Neural crest cell (in vitro differentiated cells): Measurements from ENCODE around the gene SEC16A. TPM values are rescaled to one million over a fixed set of nuclear protein-coding genes. Genes with fewer than 3 reads are reported as not detected.

ENCODE experiments used
- DNase-seq: peaks from one replicate; pipeline ENCODE4 v3.0.0; 2021; ENCODE audit warnings: low read depth, mixed read lengths, low spot score
- H3K27ac Mint-ChIP-seq: one replicate; pipeline ENCODE4 v1.8.0; 2021; ENCODE audit warnings: mild to moderate bottlenecking, mixed read lengths; ENCODE audit not compliant: unreplicated experiment
- H3K27me3 Mint-ChIP-seq: 2 replicates; pipeline ENCODE4 v1.8.0; 2021; ENCODE audit warnings: low read depth, mild to moderate bottlenecking, mixed read lengths
- H3K36me3 Mint-ChIP-seq: 2 replicates; pipeline ENCODE4 v1.8.0; 2021; ENCODE audit warnings: low read depth, mild to moderate bottlenecking, mixed read lengths
- H3K4me1 Mint-ChIP-seq: 2 replicates; pipeline ENCODE4 v1.8.0; 2021; ENCODE audit warnings: mixed read lengths
- H3K4me3 Mint-ChIP-seq: one replicate; pipeline ENCODE4 v1.8.0; 2021; ENCODE audit warnings: mild to moderate bottlenecking, mixed read lengths
- H3K9me3 Mint-ChIP-seq: 2 replicates; pipeline ENCODE4 v1.8.0; 2021; ENCODE audit warnings: mixed read lengths
- CTCF ChIP-seq: fragments of 200-600 bp; sonication (generic); conservative IDR thresholded peaks from 2 replicates; pipeline ENCODE4 v1.5.0; 2021; ENCODE audit warnings: antibody characterized with exemption, mild to moderate bottlenecking
- total RNA-seq: library from RNA; stranded (reverse); gene quantifications from 2 replicates; pipeline ENCODE4 v1.2.1, GENCODE V29; 2021

SEC16A gene
- total RNA-seq, 1 donor from 2014 or later: 77.2 TPM

GRCh38 chr9:136463578-136463977 lies 19.3 kb downstream of the SEC16A start:
- Mint-ChIP-seq H3K27ac (no peak overlapping the region), H3K36me3 (peaks cover 14% of the 10 kb centered on the region), H3K9me3 (no peaks in the 10 kb centered on the region), H3K4me1 (no peaks in the 10 kb centered on the region), H3K4me3 (no peak overlapping the region), H3K27me3 (no peaks in the 10 kb centered on the region)
- DNase-seq: no peak
- TF ChIP-seq CTCF: no peak

- no peak for TF ChIP-seq CTCF
- H3K4me1 Mint-ChIP-seq: no peaks in the 10 kb centered on the region
- peaks cover 14% of the 10 kb centered on the region for H3K36me3 Mint-ChIP-seq
- H3K9me3 Mint-ChIP-seq: no peaks in the 10 kb centered on the region
- H3K27ac Mint-ChIP-seq: no peak overlapping the region
- DNase-seq: no peak
- no peak overlapping the region for H3K4me3 Mint-ChIP-seq
- H3K27me3 Mint-ChIP-seq: no peaks in the 10 kb centered on the region
These were observed 20.2 kb downstream of the SEC16A start for GRCh38 chr9:136462664-136463063.

- Mint-ChIP-seq H3K4me3 (no peak overlapping the region), H3K27me3 (no peaks in the 10 kb centered on the region), H3K9me3 (no peaks in the 10 kb centered on the region), H3K4me1 (no peaks in the 10 kb centered on the region), H3K36me3 (peaks cover 11% of the 10 kb centered on the region), H3K27ac (no peak overlapping the region)
- no peak for TF ChIP-seq CTCF
- DNase-seq: no peak
These were observed 22.0 kb downstream of the SEC16A start for GRCh38 chr9:136460772-136461325.

GRCh38 chr9:136459425-136459824 lies 23.4 kb downstream of the SEC16A start:
- Mint-ChIP-seq H3K36me3 (peaks cover 8% of the 10 kb centered on the region), H3K9me3 (no peaks in the 10 kb centered on the region), H3K4me1 (no peaks in the 10 kb centered on the region), H3K4me3 (no peak overlapping the region), H3K27me3 (no peaks in the 10 kb centered on the region), H3K27ac (no peak overlapping the region)
- no peak for TF ChIP-seq CTCF
- no peak for DNase-seq

- no peak for TF ChIP-seq CTCF
- no peak for DNase-seq
- Mint-ChIP-seq H3K36me3 (peaks cover 12% of the 10 kb centered on the region), H3K4me3 (no peak overlapping the region), H3K27me3 (no peaks in the 10 kb centered on the region), H3K27ac (no peak overlapping the region), H3K4me1 (no peaks in the 10 kb centered on the region), H3K9me3 (no peaks in the 10 kb centered on the region)
These were observed 25.5 kb downstream of the SEC16A start for GRCh38 chr9:136457326-136457725.
